Activated B cell treated with CpG ODN at 0.5 μM for 24 hours (primary cell): ENCODE measurements around the gene CALCOCO1. TPM values are rescaled to one million over a fixed set of nuclear protein-coding genes. Genes with fewer than 3 reads are reported as not detected.
A peak's percentile ranks its signal among the peaks of the same experiment; 100 is the strongest.

Experiments
- ATAC-seq: fragments of 200-7000 bp; cut with Tn5 transposase; one replicate; pipeline ENCODE4 v1.10.0; 2021; ENCODE audit warnings: low read depth, mild to moderate bottlenecking, moderate library complexity
- CTCF ChIA-PET: fragments of 350-600 bp; sonication (Branson Sonifier 250); formaldehyde crosslinking; loops from one replicate; lab custom pipeline; 2021; ENCODE audit warnings: antibody characterized with exemption; lab: Charles Lee
- POLR2A ChIA-PET: fragments of 350-600 bp; sonication (Branson Sonifier 250); formaldehyde crosslinking; loops from one replicate; lab custom pipeline; 2021; ENCODE audit warnings: antibody characterized with exemption; lab: Charles Lee
- DNase-seq: peaks from one replicate; pipeline ENCODE4 v3.0.0; 2022
- H3K27ac Mint-ChIP-seq: one replicate; pipeline ENCODE4 v1.8.0; 2020; ENCODE audit warnings: mixed read lengths
- H3K27me3 Mint-ChIP-seq: one replicate; pipeline ENCODE4 v1.8.0; 2021; ENCODE audit warnings: mixed read lengths
- H3K36me3 Mint-ChIP-seq: one replicate; pipeline ENCODE4 v1.8.0; 2021; ENCODE audit warnings: low read depth, mixed read lengths
- H3K4me1 Mint-ChIP-seq: one replicate; pipeline ENCODE4 v1.8.0; 2021; ENCODE audit warnings: mixed read lengths
- H3K4me3 Mint-ChIP-seq: one replicate; pipeline ENCODE4 v1.8.0; 2020; ENCODE audit warnings: mild to moderate bottlenecking, mixed read lengths
- H3K9me3 Mint-ChIP-seq: one replicate; pipeline ENCODE4 v1.8.0; 2020; ENCODE audit warnings: mixed read lengths
- CTCF ChIP-seq: fragments of 200-600 bp; IDR thresholded peaks from one replicate; pipeline ENCODE4 v1.8.0; 2022; ENCODE audit warnings: antibody characterized with exemption, mild to moderate bottlenecking
- intact Hi-C: fragments of 100-400 bp; cut with micrococcal nuclease; formaldehyde crosslinking; loops from one replicate; pipeline ENCODE4 v1.15.1; 2024
- total RNA-seq: library from RNA; stranded (reverse); gene quantifications from 2 replicates; pipeline ENCODE4 v1.2.3, GENCODE V29; 2022

CALCOCO1 gene
- total RNA-seq, 1 donor from 2014 or later, result 59.5 TPM

GRCh38 chr12:53677800-53678148, 49.5 kb downstream of the CALCOCO1 start:
- POLR2A ChIA-PET, result interaction anchor here (0.6 kb wide), 1 partner anchor 411 kb away, joined by 4 read pairs; no protein-coding TSS in a partner anchor
- CTCF ChIA-PET, result interaction anchor here (1.0 to 4.8 kb wide), 5 partner anchors 50 to 135 kb away, joined by 3 to 79 read pairs (median 4); partner anchors contain the start of gene CALCOCO1

GRCh38 chr12:53677016-53677799, 50.0 kb downstream of the CALCOCO1 start:
- H3K27me3 Mint-ChIP-seq, result peaks cover 21% of the 10 kb centered on the region
- POLR2A ChIA-PET, result interaction anchor here (1.8 kb wide), 1 partner anchor 51 kb away, joined by 10 read pairs; the partner anchor contains the start of gene ATF7
- no peak overlapping the region for H3K27ac Mint-ChIP-seq
- H3K9me3 Mint-ChIP-seq, result no peaks in the 10 kb centered on the region
- DNase-seq (peak; percentile 22), ATAC-seq (no peak)
- intact Hi-C loops, result loop anchor here (2.0 kb wide), 1 partner anchor 18 kb away; no protein-coding TSS in a partner anchor
- TF ChIP-seq CTCF, result no peak
- CTCF ChIA-PET, result interaction anchor here (0.6 to 4.8 kb wide), 6 partner anchors 50 to 353 kb away, joined by 3 to 79 read pairs (median 4); partner anchors contain the start of gene CALCOCO1
- H3K4me1 Mint-ChIP-seq, result peaks cover 30% of the 10 kb centered on the region
- peaks cover 23% of the 10 kb centered on the region for H3K36me3 Mint-ChIP-seq
- H3K4me3 Mint-ChIP-seq, result peak overlapping the region; percentile 99

More at GRCh38 chr12:53677800-53678148, 49.5 kb downstream of the CALCOCO1 start:
- Mint-ChIP-seq H3K27ac (no peak overlapping the region), H3K36me3 (peaks cover 17% of the 10 kb centered on the region), H3K27me3 (peaks cover 21% of the 10 kb centered on the region), H3K9me3 (no peaks in the 10 kb centered on the region), H3K4me1 (peaks cover 27% of the 10 kb centered on the region), H3K4me3 (peak overlapping the region; percentile 99)
- DNase-seq, result no peak
- no peak for ATAC-seq
- no peak for TF ChIP-seq CTCF
- intact Hi-C loops, result loop anchor here (2.0 kb wide), 1 partner anchor 17 kb away; no protein-coding TSS in a partner anchor

- no peak overlapping the region for H3K27ac Mint-ChIP-seq
Measured at GRCh38 chr12:53676656-53677015, 50.6 kb downstream of the CALCOCO1 start.

GRCh38 chr12:53675701-53676607, 51.3 kb downstream of the CALCOCO1 start, which contains the start of gene ATP5MC2:
ATP5MC2 (minus strand) TSS chr12:53676083; CDS start chr12:53672614, 3,469 bp downstream.
- ChIA-PET POLR2A (interaction anchor here (0.6 to 2.8 kb wide), 21 partner anchors 8 to 670 kb away, joined by 3 to 33 read pairs (median 4); partner anchors contain the start of genes AAAS, ATF7, CALCOCO1 and CISTR), CTCF (interaction anchor here (0.6 to 4.8 kb wide), 14 partner anchors 22 to 352 kb away, joined by 3 to 79 read pairs (median 4); partner anchors contain the start of genes ATF7 and CALCOCO1)
- Mint-ChIP-seq H3K27ac (peak within 1 kb of the TSS; percentile 97), H3K27me3 (peaks cover 18% of the 10 kb centered on the region), H3K36me3 (peaks cover 32% of the 10 kb centered on the region), H3K4me3 (peak within 1 kb of the TSS; percentile 99), H3K9me3 (no peaks in the 10 kb centered on the region), H3K4me1 (peaks cover 30% of the 10 kb centered on the region)
- peak; percentile 85 for TF ChIP-seq CTCF
- ATAC-seq, result peak; percentile 94
- intact Hi-C loops, result loop anchor here (1.0 to 2.0 kb wide), 7 partner anchors 19 to 352 kb away; partner anchors contain the start of genes ATF7 and CALCOCO1
- peak; percentile 92 for DNase-seq

More at GRCh38 chr12:53676656-53677015, 50.6 kb downstream of the CALCOCO1 start:
- Mint-ChIP-seq H3K36me3 (peaks cover 27% of the 10 kb centered on the region), H3K27me3 (peaks cover 18% of the 10 kb centered on the region), H3K9me3 (no peaks in the 10 kb centered on the region), H3K4me1 (peaks cover 30% of the 10 kb centered on the region), H3K4me3 (peak overlapping the region; percentile 99)
- peak; percentile 25 for DNase-seq
- ChIA-PET POLR2A (interaction anchor here (0.7 to 2.8 kb wide), 16 partner anchors 9 to 671 kb away, joined by 3 to 33 read pairs (median 4); partner anchors contain the start of genes AAAS, ATF7, CALCOCO1 and CISTR), CTCF (interaction anchor here (1.0 to 4.8 kb wide), 7 partner anchors 53 to 352 kb away, joined by 3 to 79 read pairs (median 3); no protein-coding TSS in a partner anchor)
- no peak for ATAC-seq
- intact Hi-C loops, result loop anchor here (1.0 to 2.0 kb wide), 7 partner anchors 18 to 352 kb away; partner anchors contain the start of genes ATF7 and CALCOCO1
- no peak for TF ChIP-seq CTCF
